Stimulated activated CD4-positive, alpha-beta T cell treated with anti-CD3 and anti-CD28 coated beads, Interleukin-1b, Interleukin-23, amount 100 ng/mL, for 4 hours (primary cell): Measurements from ENCODE around the gene CABP5.

Experiments used
- DNase-seq, 2 donors: peaks; one replicate each; pipeline ENCODE4 v3.0.0-alpha.2; 2020; ENCODE audit warnings: low read depth in 2 of 2

Gene CABP5

GRCh38 chr19:48030073-48030472 lies 13.8 kb downstream of the CABP5 start:
- DNase-seq = no peak

DNA sequence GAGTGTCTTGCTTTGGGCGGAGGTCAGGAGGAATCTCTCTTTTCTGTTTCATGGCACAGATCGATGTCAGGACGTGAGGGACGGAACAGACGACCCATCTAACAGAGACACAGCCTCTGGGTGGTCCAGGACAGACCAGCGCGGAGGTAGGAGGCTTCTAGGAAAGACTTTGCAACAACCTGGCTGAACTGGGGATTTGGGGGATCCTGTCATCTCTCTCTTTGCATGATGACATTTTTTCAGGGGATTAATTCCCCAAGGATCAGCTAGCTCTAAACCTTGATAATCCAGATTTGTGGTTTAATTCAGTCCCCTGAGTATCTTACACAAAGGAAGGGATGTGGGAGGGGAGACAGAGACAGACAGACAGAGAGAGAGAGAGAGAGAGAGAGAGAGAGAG lies 14.4 kb downstream of the CABP5 start:
- DNase-seq = no peak

DNA sequence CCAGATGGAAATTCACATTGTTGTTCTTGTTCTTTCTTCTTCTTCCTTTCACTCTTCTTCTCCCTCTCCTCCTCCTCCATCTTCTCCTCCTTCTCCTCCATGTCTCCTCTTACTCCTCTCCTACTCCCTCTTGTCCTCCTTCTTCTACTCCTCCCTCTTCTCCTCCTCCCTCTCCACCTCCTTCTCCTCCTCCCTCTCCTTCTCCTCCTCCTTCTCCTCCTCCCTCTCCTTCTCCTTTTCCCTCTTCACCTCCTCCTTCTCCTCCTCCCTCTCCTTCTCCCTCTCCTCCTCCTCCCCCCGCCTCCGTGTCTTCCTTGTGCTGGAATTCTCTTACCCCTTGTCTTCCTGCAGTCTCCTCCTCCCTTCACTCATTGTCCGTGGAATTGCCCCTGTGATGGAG lies 18.4 kb downstream of the CABP5 start:
- DNase-seq = no peak

- no peak for DNase-seq
Observed at GRCh38 chr19:48023518-48023917, 20.4 kb downstream of the CABP5 start.

DNA sequence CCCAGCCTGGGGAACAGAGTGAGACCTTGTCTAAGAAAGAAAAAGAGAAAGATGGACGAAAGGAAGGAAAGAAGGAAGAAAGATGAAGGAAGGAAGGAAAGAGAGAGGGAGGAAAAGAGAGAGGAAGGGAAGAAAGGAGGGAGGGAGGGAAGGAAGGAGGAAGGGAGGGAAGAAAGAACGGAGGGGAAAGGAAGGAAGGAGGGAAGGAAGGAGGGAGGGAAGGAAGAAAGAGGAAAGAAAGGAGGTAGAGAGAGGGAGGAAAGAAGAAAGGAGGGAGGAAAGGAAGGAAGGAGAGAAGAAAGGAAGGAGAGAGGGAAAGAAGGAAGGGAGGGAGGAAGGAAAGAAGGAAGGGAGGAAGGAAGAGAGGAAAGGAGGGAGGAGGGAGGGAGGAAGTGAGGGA lies 20.9 kb downstream of the CABP5 start:
- no peak for DNase-seq

- DNase-seq = no peak
Observed at GRCh38 chr19:48020686-48021085, 23.2 kb downstream of the CABP5 start.

- DNase-seq = no peak
Observed at GRCh38 chr19:48010932-48011758, 32.7 kb downstream of the CABP5 start.

GRCh38 chr19:48006762-48007161 lies 37.1 kb downstream of the CABP5 start:
- no peak for DNase-seq

DNA sequence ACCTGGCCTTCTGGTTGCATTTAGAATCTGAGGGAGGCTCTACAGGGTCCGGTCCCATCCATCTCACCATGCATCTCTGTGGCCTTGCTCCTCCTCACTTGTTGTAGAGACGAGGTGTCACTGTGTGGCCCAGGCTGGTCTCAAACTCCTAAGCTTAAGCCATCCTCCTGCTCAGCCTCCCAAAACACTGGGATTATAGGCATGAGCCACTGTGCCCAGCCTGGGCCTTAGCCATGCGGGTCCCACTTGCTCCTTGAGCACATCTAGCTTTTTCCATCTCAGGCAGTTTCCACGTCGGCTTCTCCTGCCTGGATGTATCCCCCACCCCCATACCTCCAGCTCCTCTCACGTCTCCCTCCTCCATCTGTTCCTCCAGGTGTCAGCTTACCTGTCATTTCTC lies 39.6 kb downstream of the CABP5 start:
- no peak for DNase-seq

DNA sequence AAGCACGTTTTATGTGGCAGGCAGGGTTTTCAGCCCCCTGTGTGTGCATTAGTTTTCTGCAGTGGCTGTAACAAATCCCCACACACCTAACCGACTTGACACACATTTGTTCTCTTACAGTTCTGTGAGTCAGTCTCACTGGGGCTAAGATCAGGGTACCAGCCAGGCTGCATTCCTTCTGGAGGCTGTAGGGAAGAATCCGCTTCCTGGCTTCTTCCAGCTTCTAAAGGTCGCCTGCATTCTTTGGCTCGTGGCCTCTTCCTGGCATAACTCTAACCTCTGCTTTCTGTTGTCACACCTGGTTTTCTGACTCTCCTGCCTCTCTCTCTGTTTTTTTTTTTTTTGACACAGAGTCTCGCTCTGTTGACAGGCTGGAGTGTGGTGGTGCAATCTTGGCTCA lies 43.0 kb downstream of the CABP5 start:
- DNase-seq = no peak

- DNase-seq = no peak
Observed at GRCh38 chr19:47998800-47999199, 45.1 kb downstream of the CABP5 start.

DNA sequence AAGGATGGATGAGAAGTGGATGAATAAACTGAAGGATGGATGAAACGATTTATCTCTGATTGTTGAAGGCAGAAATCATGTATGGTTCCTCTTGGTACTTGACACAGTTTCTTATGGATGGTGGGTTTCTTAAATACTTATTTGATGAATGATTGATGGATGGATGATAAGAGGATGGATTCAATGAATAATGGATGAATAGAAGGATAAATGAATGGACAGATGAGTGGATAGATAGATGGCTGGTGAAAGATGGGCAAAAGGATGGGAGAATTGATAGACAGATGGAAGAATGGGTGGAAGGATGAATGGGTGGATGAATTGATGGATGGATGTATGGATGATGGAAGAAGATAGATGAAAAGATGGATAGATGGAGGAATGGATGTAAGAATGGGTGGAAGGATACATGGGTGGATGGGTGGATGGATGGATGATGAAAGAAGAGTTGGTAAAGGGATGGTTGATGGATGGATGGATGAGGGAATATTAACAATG lies 47.6 kb downstream of the CABP5 start:
- DNase-seq = no peak

DNA sequence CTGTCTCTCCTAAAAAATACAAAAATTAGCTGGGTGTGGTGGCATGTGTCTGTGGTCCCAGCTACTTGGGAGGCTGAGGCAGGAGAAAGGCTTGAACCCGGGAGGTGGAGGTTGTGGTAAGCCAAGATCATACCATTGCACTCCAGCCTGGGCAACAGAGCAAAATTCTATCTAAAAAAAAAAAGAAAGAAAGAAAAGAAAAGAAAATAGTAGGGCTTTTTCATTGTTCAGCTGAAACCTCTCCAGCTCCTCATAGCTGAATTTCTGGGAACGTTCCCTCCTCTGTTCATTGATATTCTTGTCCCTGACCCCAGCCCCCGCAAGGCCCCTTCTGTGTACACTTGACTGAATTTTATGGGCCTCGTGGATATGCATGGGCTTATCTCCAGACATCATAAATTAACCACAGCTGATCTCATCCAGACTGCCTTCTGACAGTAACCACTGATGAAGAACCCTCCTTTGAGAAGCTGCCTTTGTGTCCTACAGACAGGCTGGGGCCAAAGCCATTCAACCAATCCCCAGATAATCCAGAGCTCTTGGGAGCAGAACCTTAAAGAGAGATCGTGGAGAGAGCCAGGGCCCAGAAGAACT lies 49.6 kb downstream of the CABP5 start, which contains the start of gene ELSPBP1:
Gene ELSPBP1, plus strand, starts transcription at position 424 of the 594 bp plus-strand sequence. CDS start 14,036 bp downstream, outside the sequence.
- DNase-seq = no peak

GRCh38 chr19:47992070-47992469 lies 51.8 kb downstream of the CABP5 start, which contains the start of gene BSPH1:
Gene BSPH1, minus strand, starts transcription at chr19:47992170. Its CDS starts 89 bp downstream, at chr19:47992081.
- no peak for DNase-seq

GRCh38 chr19:47991191-47991808 lies 52.6 kb downstream of the CABP5 start:
- DNase-seq = no peak
